Retina (tissue), 1 donor: Measurements from ENCODE around the gene ASB13.

Experiments
- DNase-seq: peaks from one replicate; pipeline ENCODE4 v3.0.0-alpha.2; 2016

ASB13 gene

GRCh38 chr10:5645944-5646617, 20.3 kb downstream of the ASB13 start:
- DNase-seq = no peak

DNA sequence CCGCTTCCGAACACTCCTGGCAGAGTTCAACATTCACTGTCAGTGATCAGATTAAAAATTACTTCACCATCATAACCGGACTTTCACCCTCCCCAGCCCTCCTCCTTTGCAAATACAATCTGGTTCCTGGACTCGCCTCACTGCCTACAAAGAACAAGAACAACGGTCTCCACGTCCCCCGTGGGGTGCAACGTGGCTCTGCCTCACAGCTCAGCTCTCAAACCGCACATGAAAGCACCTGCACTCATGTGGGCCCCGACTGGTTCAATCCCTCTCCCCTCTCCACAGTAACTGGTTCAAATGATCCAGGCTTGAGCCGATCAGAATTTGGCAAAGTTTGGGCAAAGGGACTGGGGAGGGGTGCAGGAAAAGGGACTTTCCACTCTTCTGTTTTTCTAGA, 21.0 kb downstream of the ASB13 start:
- DNase-seq = no peak

- no peak for DNase-seq
Measured at GRCh38 chr10:5644930-5645329, 21.5 kb downstream of the ASB13 start.

- DNase-seq = no peak
Measured at GRCh38 chr10:5643346-5644067, 22.9 kb downstream of the ASB13 start.

DNA sequence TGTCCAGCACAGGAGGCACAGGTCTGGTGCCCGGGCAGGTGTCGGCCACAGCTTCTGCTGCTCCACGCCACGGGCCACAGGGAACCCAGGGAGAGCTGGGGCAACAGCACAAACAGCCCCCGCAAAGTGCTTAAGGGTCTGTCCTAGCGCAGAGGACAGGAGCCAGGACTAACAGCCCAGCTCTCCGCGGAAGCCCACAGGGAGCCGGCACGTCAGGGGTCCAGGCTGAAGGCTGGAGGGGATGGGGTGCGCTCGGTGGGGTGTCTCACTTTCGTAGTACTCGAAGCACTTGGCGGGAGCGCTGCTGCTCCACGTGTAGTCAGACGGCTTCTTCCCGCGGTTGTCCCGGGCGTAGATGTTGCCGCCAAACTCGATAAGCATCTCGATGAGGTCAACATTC, 24.9 kb downstream of the ASB13 start:
- no peak for DNase-seq

DNA sequence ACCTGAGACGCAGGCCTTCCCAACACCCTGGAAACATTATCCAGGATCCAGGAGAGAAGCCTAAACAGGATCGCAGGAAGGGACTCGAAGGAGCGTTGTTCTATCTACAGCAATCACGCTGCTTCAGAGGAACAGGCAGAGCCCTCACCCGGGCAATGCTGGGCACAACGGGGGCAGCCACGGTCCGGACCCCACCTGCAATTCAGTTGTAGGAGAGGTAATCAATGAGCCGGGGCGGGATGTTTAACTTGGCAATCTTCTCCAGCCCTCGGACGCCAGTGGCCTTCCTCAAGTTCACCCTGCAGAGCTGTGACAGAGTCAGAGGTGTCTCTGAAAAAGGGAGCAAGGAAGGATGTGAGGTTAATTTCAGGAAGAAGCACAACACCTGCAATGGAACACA, 25.9 kb downstream of the ASB13 start:
- DNase-seq = no peak

- DNase-seq = no peak
Measured at GRCh38 chr10:5640036-5640435, 26.4 kb downstream of the ASB13 start.

GRCh38 chr10:5639066-5639465, 27.3 kb downstream of the ASB13 start:
- DNase-seq = no peak

DNA sequence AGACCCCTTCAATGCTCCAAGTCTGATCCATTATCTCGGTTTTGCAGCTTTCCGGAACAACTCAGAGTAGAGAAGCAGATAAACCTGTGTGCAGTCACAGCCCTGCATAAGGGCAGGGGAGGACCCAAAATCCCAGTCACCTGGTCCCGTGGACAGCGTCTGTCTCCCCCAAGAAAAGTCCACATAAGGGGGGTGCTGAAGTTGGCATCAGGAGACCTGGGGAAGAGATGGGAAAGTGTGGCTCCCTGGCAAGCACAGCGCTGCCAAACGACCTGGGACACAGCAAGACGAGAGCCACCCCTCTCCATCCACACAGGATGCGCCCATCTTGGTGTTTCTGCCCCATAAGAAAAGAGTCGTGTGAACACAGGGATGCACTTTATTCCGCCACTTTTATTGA, 27.9 kb downstream of the ASB13 start:
- DNase-seq = no peak

- DNase-seq = no peak
Measured at GRCh38 chr10:5634918-5635317, 31.5 kb downstream of the ASB13 start.

DNA sequence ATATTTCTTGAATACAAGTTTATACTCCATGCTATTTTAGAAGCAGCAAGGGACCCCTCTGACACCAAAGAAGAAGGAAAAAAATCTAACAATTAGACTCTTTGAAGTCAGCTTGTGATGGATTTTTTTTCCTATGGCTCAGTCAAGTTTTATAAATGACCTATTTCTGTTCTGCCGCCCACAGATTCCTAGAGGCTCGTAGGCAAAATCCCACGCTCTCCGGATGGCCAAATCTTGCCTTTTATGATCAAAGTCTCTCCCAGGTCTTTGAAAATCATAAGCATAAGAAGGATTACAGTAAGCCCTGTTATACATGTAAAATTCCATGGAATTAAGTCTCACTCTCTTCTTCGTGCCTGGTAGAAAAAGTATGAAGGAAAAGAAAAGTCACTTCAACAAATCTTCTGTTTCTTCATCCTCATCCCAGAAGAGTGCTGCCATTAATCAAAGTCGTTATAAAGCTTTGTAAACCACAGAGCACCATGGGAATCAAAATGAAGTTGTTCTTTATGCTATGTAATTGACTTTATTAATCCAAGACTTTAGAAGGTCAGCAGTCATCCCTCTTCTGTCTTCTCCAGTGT, 33.1 kb downstream of the ASB13 start:
- DNase-seq = no peak

DNA sequence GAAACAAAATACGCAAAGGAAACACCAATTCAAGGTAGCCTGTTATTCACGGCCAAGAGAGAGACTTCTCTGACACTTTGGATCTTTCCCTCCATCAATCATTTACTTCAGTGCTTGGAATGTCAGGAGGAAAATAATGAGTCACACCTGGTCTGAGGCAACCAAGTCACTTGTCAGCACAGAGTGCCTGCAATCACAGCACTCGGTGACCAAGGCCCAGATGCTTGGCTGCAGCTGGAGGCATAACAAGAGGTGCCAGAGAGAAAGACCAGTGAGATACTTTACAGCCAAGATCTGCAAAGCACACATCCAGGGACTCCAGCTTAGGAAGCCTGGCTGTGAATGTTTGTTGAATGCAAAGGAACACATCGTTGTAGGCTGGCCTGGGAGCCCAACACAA, 33.9 kb downstream of the ASB13 start:
- no peak for DNase-seq

- no peak for DNase-seq
Measured at GRCh38 chr10:5631936-5632335, 34.5 kb downstream of the ASB13 start.

GRCh38 chr10:5630112-5630436, 36.3 kb downstream of the ASB13 start:
- no peak for DNase-seq

DNA sequence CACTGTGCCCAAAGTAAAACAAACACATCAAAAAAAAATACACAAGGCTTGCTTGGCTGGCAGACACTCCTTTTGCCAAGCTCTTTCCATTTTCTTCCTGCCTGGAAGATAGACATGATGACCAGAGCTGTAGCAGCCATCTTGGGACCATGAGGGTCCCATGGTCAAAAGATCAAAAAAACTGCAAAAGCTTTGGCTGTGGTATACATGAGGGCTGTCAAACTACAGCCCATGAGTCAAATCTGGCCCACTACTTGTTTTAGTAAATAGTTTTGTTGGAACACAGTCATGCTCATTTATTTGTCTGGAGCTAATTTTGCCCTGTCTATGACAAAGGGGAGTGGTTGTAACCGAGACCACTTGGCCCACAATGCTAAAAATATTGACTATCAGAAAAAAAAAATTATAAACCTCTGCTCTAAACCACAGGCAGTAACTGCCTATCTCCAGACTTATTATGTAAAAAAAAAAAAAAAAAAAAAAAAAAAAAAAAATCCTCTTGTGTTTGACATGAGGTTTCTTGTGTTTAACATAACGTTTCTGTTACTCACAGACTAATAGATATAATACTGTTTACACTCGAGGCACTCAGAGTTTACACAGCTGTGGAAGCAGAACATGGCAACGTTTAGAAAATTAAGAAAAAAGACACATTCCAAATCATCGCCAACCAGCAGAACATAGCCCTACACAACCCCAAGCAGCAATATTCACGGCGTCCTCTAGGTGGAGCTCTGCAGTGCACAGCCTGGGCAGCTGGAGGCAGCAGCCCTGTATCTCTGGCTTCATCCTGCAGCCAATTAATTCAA, 36.9 kb downstream of the ASB13 start:
- DNase-seq = peak; percentile 65

GRCh38 chr10:5628451-5629302, 37.7 kb downstream of the ASB13 start:
- no peak for DNase-seq

- DNase-seq = no peak
Measured at GRCh38 chr10:5627486-5628044, 38.8 kb downstream of the ASB13 start.

DNA sequence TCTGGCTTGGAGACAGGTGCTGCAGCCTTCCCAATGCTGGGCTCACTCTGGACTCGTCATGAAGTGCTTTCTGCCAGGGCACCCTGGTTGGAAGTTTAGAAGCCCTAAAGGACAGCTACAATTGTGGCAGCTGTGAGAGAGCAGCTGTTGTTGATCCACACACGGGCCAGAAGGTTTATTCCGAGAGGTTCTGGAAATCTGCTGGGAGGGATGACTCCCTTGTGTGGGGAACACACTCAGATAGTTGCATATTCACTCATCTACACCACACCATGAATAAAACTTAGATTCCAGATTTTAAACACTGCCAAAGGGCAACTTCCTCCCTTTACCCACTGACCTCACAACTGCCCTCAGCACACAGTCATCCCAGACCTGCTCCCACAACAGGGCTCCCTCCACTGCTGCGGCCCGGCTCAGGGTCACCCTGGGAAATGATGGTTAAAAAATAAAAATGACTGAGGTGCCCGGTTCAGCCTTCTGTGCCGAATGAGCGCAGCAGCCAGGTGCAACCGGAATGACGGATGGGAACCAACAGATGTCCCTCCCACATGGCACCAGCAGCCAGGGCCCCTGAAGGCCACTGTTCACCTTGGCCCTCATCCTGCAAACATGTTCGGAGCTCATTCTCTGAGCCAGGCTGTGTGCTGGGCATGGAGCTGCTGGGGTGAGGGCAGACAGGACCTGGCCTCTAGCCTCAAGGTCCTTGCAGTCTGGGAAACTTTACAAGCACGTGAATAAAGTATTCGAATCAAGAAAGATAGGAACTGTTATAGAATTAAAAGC, 40.2 kb downstream of the ASB13 start:
- no peak for DNase-seq

DNA sequence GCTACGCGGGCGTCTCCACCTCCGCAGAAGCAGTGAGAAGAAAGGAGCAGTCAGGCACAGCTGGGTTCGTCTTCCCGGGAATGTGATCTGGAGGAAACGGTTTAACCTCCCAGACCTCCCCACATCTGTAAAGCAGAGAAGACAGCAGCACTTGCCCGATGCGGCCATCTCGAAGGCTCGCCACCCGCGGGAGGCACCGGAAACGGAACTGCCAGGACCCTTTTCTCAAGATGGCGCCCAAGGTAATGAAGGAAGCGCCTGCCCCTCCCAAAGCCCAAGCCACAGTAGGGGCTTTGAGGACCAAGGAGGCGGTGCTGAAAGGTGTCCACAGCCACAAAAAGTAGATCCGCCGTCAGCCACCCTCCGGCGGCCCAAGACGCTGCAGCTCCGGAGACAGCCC, 41.7 kb downstream of the ASB13 start:
- DNase-seq = no peak

DNA sequence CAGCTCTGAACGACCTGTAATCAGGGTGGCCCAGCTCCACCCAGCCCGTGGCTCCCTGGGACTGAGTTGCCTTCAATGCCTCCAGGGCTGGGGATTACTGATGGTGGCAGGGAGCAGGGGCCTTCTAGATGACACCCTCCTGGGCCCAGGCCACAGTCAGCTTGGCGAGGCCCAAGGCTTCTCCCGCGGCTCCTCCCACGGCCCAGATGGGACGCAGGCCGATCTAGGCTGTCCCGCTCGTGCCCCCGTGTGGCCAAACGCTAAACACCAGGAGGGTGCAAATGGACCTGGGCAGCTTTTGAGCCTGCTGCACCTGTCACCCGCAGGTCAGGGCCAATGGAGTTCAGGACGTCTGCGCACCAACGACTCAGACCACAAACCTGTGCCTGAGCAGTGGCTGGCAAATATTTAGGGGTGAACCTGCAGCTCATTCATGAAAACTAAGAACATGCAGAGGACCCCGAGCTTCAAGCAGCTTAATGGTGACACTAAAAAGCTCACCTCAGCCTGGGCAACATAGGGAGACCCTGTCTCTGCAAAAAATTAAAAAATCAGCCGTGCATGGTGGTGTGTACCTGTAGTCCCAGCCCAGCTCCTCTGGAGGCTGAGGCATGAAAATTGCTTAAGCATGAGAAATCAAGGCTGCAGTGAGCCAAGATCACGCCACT, 43.2 kb downstream of the ASB13 start:
- DNase-seq = peak; percentile 82
